Measurements from ENCODE around the gene NOTCH4. TPM values are rescaled to one million over a fixed set of nuclear protein-coding genes. Genes with fewer than 3 reads are reported as not detected.
"Not testable (repeated sequence)": the region's sequence is repeated elsewhere in the genome, so short reads cannot be mapped to it uniquely, and the experiment has no call there.

Gene NOTCH4
- total and polyA plus RNA-seq, 12 donors = 7.1 to 136 (median 20.2) TPM

GRCh38 chr6:32187009-32187709, 36.7 kb downstream of the NOTCH4 start:
- no peak for TF ChIP-seq POLR2A (IDR thresholded peaks at IDR 0.05)
- TF ChIP-seq CTCF (IDR thresholded peaks at IDR 0.05) = no peak
- H3K4me1 ChIP-seq (replicated peaks in 1 of 2) = peaks cover 16 to 39% of the 10 kb centered on the region in 2 donors
- DNase-seq = no peak
- no peaks in the 10 kb centered on the region for H3K27me3 ChIP-seq
- H3K9me3 ChIP-seq (replicated peaks in 1 of 3) = no peaks in the 10 kb centered on the region
- peaks cover 0 to 37% of the 10 kb centered on the region in 2 donors for H3K36me3 ChIP-seq (replicated peaks in 1 of 2)
- intact Hi-C loops (cut with DNase I) = no loop called here
- no peak overlapping the region for H3K4me3 ChIP-seq
- peak overlapping the region in 3 of 5 donors; percentile 69 to 94 (median 81) for H3K27ac ChIP-seq
- 66 to 77% (median 71%) methylated on average over 11 to 12 of the region's 12 CpGs for WGBS, 4 donors

GRCh38 chr6:32186151-32186840, 37.6 kb downstream of the NOTCH4 start:
- intact Hi-C loops (cut with DNase I); H3K4me3 ChIP-seq; H3K27me3 ChIP-seq; H3K9me3 ChIP-seq (replicated peaks in 1 of 3); DNase-seq: not testable (repeated sequence)
- Histone ChIP-seq H3K36me3 (replicated peaks in 1 of 2) (peaks cover 0 to 45% of the 10 kb centered on the region in 2 donors), H3K4me1 (replicated peaks in 1 of 2) (peaks cover 16 to 39% of the 10 kb centered on the region in 2 donors), H3K27ac (peak overlapping the region; percentile 60 to 81 (median 76))
- 63 to 68% (median 64%) methylated on average over 10 of the region's 10 CpGs for WGBS, 4 donors

GRCh38 chr6:32185681-32186131, 38.2 kb downstream of the NOTCH4 start:
- H3K9me3 ChIP-seq (replicated peaks in 1 of 3); intact Hi-C loops (cut with DNase I); H3K27me3 ChIP-seq; H3K4me3 ChIP-seq: not testable (repeated sequence)
- 16 to 27% (median 20%) methylated on average over 11 of the region's 11 CpGs for WGBS, 4 donors
- H3K27ac ChIP-seq = peak overlapping the region; percentile 60 to 81 (median 76)
- H3K36me3 ChIP-seq (replicated peaks in 1 of 2) = peaks cover 0 to 50% of the 10 kb centered on the region in 2 donors
- TF ChIP-seq POLR2A (IDR thresholded peaks at IDR 0.05) = peak in 1 of 2 donors; percentile 32
- DNase-seq = peak; percentile 86 to 97 (median 93)
- peaks cover 15 to 33% of the 10 kb centered on the region in 2 donors for H3K4me1 ChIP-seq (replicated peaks in 1 of 2)

GRCh38 chr6:32184084-32184640, 39.7 kb downstream of the NOTCH4 start, which contains the start of gene AGER:
Gene AGER, minus strand, starts transcription at chr6:32184253. Its CDS starts 31 bp downstream, at chr6:32184222.
- intact Hi-C loops (cut with DNase I) = no loop called here
- Histone ChIP-seq H3K4me3 (no peak within 1 kb of the TSS), H3K9me3 (replicated peaks in 1 of 3) (no peaks in the 10 kb centered on the region), H3K36me3 (replicated peaks in 1 of 2) (peaks cover 0 to 60% of the 10 kb centered on the region in 2 donors), H3K27me3 (no peaks in the 10 kb centered on the region), H3K4me1 (replicated peaks in 1 of 2) (peaks cover 16 to 40% of the 10 kb centered on the region in 2 donors), H3K27ac (peak within 1 kb of the TSS in 2 of 5 donors; percentile 54 to 80)
- DNase-seq = peak in 1 of 7 donors; percentile 15
- WGBS, 4 donors = 71 to 81% (median 78%) methylated on average over 5 to 6 of the region's 6 CpGs
- no peak for TF ChIP-seq POLR2A (IDR thresholded peaks at IDR 0.05)
- TF ChIP-seq CTCF (IDR thresholded peaks at IDR 0.05) = no peak

Measured in adrenal gland (tissue), 12 donors.